ENCODE measurements around the gene BEND5.

The BEND5 gene

DNA sequence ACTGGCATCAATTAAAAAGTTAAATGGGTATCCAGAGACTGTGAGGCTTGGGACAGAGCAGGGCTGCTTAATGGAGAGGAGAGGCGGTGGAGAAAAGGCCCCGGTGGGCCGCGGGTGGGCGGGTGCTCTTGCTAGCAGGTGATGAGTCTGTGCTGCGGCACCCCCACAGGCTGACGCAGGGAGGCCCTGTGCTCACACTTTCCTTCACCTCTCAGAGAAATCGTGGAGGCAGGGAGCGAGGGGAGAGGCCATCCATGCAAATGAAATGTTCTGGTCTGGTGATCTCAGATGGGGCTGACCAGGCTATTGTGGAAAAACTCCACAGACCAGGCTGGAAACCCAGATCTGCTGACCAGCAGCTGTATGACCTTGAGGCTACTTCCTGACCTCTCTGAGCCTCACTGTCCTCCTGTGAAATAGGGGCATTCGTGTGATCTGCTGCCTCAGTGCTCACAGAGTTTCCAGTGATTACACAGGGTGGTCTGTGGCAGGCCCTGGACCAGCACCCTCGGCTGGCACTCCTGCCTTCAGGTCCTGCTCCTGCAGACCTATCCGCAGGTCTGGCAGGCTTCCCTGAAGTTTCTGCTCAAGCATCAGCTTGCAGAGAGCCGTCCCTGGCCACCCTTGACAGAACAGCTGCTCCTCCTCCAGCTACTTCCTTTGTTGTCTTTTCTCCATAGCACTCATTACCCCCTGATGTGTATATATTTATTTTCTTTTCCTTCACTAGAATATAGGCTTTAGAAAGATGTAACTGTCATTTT lies 89.2 kb downstream of the BEND5 start:
- no peak overlapping the region for H3K27ac ChIP-seq
- no peak for DNase-seq (ENCODE audit: low read depth, low spot score)

DNA sequence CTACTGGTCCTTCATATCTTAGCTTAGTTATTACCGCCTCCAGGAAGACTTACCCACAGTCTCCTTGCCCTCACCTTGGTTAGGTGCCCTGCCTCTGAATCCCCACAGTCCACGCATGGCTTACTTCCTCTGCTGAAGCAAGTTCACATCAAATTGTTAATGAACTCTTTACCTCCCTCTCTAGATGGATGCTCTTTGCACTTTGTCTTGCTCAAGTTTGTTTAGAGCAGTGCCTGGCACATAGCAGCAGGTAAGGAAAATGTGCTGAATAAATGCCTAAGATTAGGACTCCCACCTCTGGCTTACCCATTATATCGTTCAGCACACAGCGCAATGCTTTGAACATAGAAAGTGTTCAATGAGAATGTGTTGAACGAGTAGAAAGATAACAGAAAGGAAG lies 90.5 kb downstream of the BEND5 start:
- no peak for DNase-seq (ENCODE audit: low read depth, low spot score)
- no peak overlapping the region for H3K27ac ChIP-seq

DNA sequence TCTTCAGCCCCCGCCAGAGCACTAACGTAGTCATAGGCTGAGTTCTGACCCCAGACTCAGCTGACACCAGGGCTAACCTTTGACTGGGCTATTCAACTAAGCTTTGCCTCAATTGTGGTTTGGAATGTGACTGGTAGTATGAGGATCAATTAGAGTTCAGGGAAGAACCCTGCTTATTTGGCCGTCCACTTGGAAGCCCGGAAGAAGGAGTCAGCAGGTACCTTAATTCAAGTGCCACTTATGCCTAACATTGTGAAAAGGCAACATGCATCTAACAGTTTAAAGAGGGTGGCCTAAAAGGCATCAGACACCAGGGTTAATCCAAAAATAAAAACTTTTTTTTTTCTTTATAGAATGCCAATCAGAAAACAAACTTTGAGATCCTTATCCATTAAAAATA lies 92.3 kb downstream of the BEND5 start:
- no peak overlapping the region for H3K27ac ChIP-seq
- no peak for DNase-seq (ENCODE audit: low read depth, low spot score)

DNA sequence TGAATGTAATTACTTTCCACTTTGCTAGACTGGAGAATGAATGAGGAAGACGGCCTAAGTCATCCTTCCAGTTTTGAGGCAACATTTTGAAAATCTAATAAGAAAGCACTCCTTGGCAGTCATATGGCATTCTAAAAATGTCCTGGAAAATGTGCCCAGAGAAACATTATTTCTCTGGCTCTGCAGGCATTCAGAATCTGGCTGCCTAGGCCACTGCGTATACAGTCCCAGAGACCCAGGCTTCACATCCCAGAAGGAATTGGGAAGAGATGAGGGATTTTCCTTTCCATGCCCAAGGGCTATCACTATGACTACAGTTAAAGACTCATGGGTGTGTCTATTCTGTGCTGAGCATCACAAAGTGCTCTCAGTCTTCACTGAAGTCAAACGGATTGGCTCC lies 92.9 kb downstream of the BEND5 start:
- H3K27ac ChIP-seq = no peak overlapping the region
- no peak for DNase-seq (ENCODE audit: low read depth, low spot score)

DNA sequence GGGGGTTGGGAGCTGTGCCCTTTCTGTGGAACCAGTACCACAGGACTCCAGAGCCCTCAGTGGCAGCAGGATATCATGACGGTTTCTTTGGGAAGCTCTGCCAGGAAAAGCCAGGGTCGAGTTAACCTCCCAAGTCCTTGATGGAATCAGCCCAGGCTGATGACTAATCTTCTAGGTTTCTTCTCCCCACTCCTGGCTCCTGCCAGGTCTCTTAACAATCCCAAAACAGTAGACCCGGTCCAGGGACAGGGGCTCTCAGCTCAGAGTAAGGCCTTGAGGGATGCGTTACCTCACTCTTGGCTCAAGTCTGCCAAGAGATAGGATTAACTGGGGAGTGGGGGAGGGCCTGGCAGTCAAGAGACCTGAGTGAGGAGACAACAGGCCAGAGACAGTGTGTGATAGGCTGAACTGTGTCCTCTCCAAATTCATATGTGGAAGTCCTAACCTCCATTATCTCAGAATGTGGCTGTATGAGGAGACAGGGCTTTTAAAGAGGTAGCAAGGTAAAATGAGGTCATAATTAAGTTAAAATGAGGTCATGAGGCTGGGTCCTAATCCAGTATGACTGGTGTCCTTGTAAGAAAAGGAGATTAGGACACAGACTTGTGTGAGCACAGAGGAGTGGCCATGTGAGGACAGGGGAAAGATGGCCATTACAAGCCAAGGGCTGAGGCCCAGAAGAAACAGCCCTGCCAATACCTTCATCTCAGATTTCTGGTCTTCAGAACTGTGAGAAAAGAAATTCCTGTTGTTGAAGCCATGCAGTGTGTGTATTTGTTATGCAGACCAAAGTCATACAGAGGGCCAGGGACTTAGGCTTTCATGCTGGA lies 95.0 kb downstream of the BEND5 start:
- DNase-seq (ENCODE audit: low read depth, low spot score) = no peak
- no peak overlapping the region for H3K27ac ChIP-seq

DNA sequence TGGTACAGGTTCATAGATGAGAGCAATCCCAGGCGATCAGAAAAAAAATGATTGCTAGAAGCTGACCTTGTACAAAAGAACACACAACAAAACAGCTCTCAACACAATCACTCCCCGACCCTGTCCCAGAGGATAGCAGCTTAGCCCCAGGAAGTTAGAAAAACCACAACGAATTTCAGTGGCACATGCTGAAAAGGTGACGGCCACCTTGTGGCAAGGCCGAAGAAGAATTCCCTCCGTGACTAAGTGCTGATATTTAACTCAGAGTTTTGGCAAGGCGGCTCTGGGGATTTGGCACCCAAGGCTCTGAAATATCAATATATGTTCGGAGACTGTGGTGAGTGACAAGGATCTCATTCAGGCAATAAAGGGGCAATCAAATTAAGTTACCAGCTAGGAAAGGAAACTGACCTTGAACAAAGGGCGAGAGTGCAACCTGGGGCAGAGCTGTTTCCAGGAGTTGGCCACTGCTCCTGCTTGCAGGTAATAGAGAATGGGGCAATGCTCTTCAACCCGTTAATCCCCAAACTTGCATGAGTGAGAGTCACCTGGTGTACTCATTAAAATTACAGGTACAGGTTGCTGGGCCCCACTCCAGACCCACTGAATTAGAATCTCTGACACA lies 96.2 kb downstream of the BEND5 start:
- no peak for DNase-seq (ENCODE audit: low read depth, low spot score)
- no peak overlapping the region for H3K27ac ChIP-seq

DNA sequence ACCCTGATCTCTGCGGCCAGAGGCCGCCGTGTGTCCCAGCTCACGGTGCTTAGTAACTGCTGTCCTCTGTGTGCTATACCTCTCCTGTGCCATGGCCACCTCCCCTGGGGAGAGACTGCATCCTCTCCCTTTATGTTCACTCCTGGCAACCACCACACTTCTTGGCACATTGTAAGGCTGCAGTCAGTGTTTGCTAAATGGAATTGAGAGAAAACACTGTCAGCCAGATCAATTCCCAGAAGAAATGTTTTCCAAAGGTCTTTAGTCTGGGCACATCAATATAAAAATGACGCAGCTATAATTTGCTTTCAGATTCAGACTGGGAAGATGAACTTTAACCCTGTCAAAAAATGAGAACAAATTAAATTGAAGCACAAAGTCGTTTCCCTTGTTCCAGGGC lies 96.8 kb downstream of the BEND5 start:
- no peak for DNase-seq (ENCODE audit: low read depth, low spot score)
- H3K27ac ChIP-seq = no peak overlapping the region

DNA sequence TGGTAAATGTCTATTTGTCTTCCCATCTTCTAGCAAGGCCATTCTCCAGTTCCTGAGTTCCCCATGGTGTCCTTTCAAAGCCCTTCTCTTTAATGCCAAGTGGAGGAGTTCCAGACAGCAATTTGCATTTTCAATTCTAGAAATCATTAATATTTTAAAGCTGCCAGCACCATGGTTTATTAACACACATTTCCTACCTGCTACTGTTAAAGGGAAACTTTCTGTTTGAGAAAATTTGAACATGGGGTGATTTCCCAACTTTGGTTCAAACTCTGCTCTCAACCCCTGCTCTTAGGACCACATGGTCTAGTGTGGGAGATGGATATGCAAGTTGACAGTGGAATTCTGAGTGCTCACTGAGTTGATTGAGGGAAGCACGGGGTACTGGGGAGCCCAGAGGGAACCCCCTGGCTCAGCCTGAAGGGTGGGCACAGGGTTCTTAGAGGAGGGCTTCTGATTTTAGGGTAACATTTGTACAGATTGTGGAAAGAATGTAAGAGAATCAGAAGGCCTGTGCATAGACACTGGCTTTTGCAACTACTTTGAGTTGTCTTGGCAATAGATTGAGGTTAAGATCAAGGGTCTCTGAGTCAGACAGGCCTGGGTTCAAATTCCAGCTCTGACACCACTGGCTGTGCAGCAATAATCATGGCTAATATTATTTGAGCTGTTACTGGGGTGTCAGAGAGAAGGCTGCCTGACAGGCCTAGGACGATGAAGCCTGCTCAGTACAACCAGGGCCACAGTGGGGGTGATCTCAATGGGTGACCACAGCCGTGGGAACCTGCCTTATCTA lies 97.8 kb downstream of the BEND5 start:
- DNase-seq (ENCODE audit: low read depth, low spot score) = no peak
- H3K27ac ChIP-seq = no peak overlapping the region
